Neural progenitor cell (in vitro differentiated cells): ENCODE measurements around the gene CAPZB. TPM values are rescaled to one million over a fixed set of nuclear protein-coding genes. Genes with fewer than 3 reads are reported as not detected.

Experiments
- DNase-seq: peaks from one replicate; pipeline ENCODE4 v3.0.0-alpha.2; 2016; ENCODE audit warnings: low spot score
- H2AFZ ChIP-seq: fragments of 200-600 bp; sonication (generic); replicated peaks from 2 replicates; pipeline ENCODE4 v1.6.1; 2016; ENCODE audit warnings: antibody characterized with exemption
- H3F3A ChIP-seq: fragments of 200-600 bp; sonication (generic); 2 replicates; pipeline ENCODE4 v1.6.1; 2016; ENCODE audit warnings: antibody characterized with exemption, low read depth
- H3K27ac ChIP-seq: fragments of 200-600 bp; sonication (generic); 2 replicates; pipeline ENCODE4 v1.5.1; 2016; ENCODE audit warnings: mild to moderate bottlenecking
- H3K27me3 ChIP-seq: fragments of 200-600 bp; sonication (generic); 2 replicates; pipeline ENCODE4 v1.6.1; 2016; ENCODE audit warnings: mild to moderate bottlenecking, moderate library complexity
- H3K36me3 ChIP-seq: fragments of 200-600 bp; sonication (generic); 2 replicates; pipeline ENCODE4 v1.5.1; 2016
- H3K4me1 ChIP-seq: fragments of 200-600 bp; sonication (generic); 2 replicates; pipeline ENCODE4 v1.6.1; 2016; ENCODE audit warnings: mixed run types
- H3K4me2 ChIP-seq: fragments of 200-600 bp; sonication (generic); 2 replicates; pipeline ENCODE4 v1.6.1; 2016
- H3K4me3 ChIP-seq: fragments of 200-600 bp; sonication (generic); 2 replicates; pipeline ENCODE4 v1.5.1; 2016
- H3K79me2 ChIP-seq: fragments of 200-600 bp; sonication (generic); 2 replicates; pipeline ENCODE4 v1.6.1; 2016; ENCODE audit warnings: low read depth
- H3K9ac ChIP-seq: fragments of 200-600 bp; sonication (generic); 2 replicates; pipeline ENCODE4 v1.6.1; 2016
- H3K9me3 ChIP-seq: fragments of 200-600 bp; sonication (generic); 2 replicates; pipeline ENCODE4 v1.5.1; 2016; ENCODE audit warnings: low read depth
- H4K20me1 ChIP-seq: fragments of 200-600 bp; sonication (generic); 2 replicates; pipeline ENCODE4 v1.6.1; 2016; ENCODE audit warnings: low read depth
- H3K27ac Mint-ChIP-seq: 3 replicates; pipeline ENCODE4 v1.8.0; 2021; ENCODE audit warnings: mixed read lengths
- H3K27me3 Mint-ChIP-seq: 2 replicates; pipeline ENCODE4 v1.8.0; 2022; ENCODE audit warnings: low read depth, mild to moderate bottlenecking, inconsistent platforms, moderate library complexity, mixed read lengths; ENCODE audit not compliant: insufficient read depth
- H3K36me3 Mint-ChIP-seq: 3 replicates; pipeline ENCODE4 v1.8.0; 2021; ENCODE audit warnings: mixed read lengths
- H3K4me1 Mint-ChIP-seq: 3 replicates; pipeline ENCODE4 v1.8.0; 2021; ENCODE audit warnings: mixed read lengths
- H3K4me3 Mint-ChIP-seq: 3 replicates; pipeline ENCODE4 v1.8.0; 2021; ENCODE audit warnings: mild to moderate bottlenecking, moderate library complexity, mixed read lengths
- H3K9me3 Mint-ChIP-seq: 3 replicates; pipeline ENCODE4 v1.8.0; 2020; ENCODE audit warnings: mixed read lengths
- CTCF ChIP-seq: fragments of 200-600 bp; sonication (generic); IDR thresholded peaks from 2 replicates; pipeline ENCODE4 v1.5.1; 2017; ENCODE audit warnings: antibody characterized with exemption, mild to moderate bottlenecking
- EZH2 ChIP-seq: fragments of 200-600 bp; sonication (generic); IDR thresholded peaks from 2 replicates; pipeline ENCODE4 v1.6.1; 2017; ENCODE audit warnings: antibody characterized with exemption, mild to moderate bottlenecking, moderate library complexity
- EZH2phosphoT487 ChIP-seq: fragments of 200-600 bp; sonication (generic); IDR thresholded peaks from 2 replicates; pipeline ENCODE4 v1.6.1; 2017; ENCODE audit warnings: antibody characterized with exemption
- total RNA-seq: library from RNA; depleted of rRNA; stranded (reverse); fragments of >200 nt; gene quantifications from 2 replicates; pipeline ENCODE4 v1.2.3, GENCODE V29; 2015; ENCODE audit warnings: low replicate concordance

The CAPZB gene
- total RNA-seq, 1 donor from 2014 or later, result 134 TPM

GRCh38 chr1:19447550-19447949 is 37.8 kb downstream of the CAPZB start:
- Histone ChIP-seq H3K9me3 (no peaks in the 10 kb centered on the region), H3K36me3 (no peaks in the 10 kb centered on the region), H4K20me1 (peaks cover 94% of the 10 kb centered on the region), H3K4me3 (no peak overlapping the region), H2AFZ (no peak overlapping the region), H3K79me2 (peaks cover 96% of the 10 kb centered on the region), H3K27me3 (no peaks in the 10 kb centered on the region), H3K4me2 (no peak overlapping the region), H3F3A (peaks cover 9% of the 10 kb centered on the region), H3K4me1 (peaks cover 36% of the 10 kb centered on the region), H3K9ac (no peak overlapping the region), H3K27ac (no peak overlapping the region)
- Mint-ChIP-seq H3K36me3 (peaks cover 7% of the 10 kb centered on the region), H3K4me1 (peaks cover 62% of the 10 kb centered on the region), H3K27me3 (peaks cover 2% of the 10 kb centered on the region), H3K27ac (no peak overlapping the region), H3K4me3 (no peak overlapping the region), H3K9me3 (no peaks in the 10 kb centered on the region)
- no peak for TF ChIP-seq CTCF
- TF ChIP-seq EZH2phosphoT487, result no peak
- no peak for TF ChIP-seq EZH2
- no peak for DNase-seq

- Mint-ChIP-seq H3K9me3 (no peaks in the 10 kb centered on the region), H3K4me1 (peaks cover 61% of the 10 kb centered on the region), H3K36me3 (peaks cover 7% of the 10 kb centered on the region), H3K27me3 (peaks cover 2% of the 10 kb centered on the region), H3K27ac (no peak overlapping the region), H3K4me3 (no peak overlapping the region)
- Histone ChIP-seq H3K4me1 (peaks cover 37% of the 10 kb centered on the region), H3K27ac (no peak overlapping the region), H3K27me3 (no peaks in the 10 kb centered on the region), H3K9ac (no peak overlapping the region), H3F3A (peaks cover 9% of the 10 kb centered on the region), H3K36me3 (no peaks in the 10 kb centered on the region), H3K9me3 (no peaks in the 10 kb centered on the region), H3K79me2 (peaks cover 96% of the 10 kb centered on the region), H3K4me2 (peak overlapping the region; percentile 16), H2AFZ (no peak overlapping the region), H3K4me3 (no peak overlapping the region), H4K20me1 (peaks cover 80% of the 10 kb centered on the region)
- DNase-seq, result peak; percentile 65
- TF ChIP-seq EZH2 (no peak), CTCF (peak; percentile 30)
These were observed 39.7 kb downstream of the CAPZB start for GRCh38 chr1:19445417-19446342.

GRCh38 chr1:19444296-19445021 is 40.9 kb downstream of the CAPZB start:
- peaks cover 7% of the 10 kb centered on the region for H3K36me3 Mint-ChIP-seq
- peaks cover 2% of the 10 kb centered on the region for H3K27me3 Mint-ChIP-seq
- H3F3A ChIP-seq, result peaks cover 9% of the 10 kb centered on the region
- peaks cover 80% of the 10 kb centered on the region for H4K20me1 ChIP-seq
- TF ChIP-seq EZH2, result no peak
- peaks cover 70% of the 10 kb centered on the region for H3K4me1 Mint-ChIP-seq
- no peaks in the 10 kb centered on the region for H3K9me3 Mint-ChIP-seq
- no peaks in the 10 kb centered on the region for H3K36me3 ChIP-seq
- H3K27ac ChIP-seq, result no peak overlapping the region
- no peak for DNase-seq
- H3K9me3 ChIP-seq, result no peaks in the 10 kb centered on the region
- H3K27me3 ChIP-seq, result no peaks in the 10 kb centered on the region
- no peak overlapping the region for H3K27ac Mint-ChIP-seq
- no peak overlapping the region for H3K4me3 Mint-ChIP-seq
- H3K4me2 ChIP-seq, result no peak overlapping the region
- no peak overlapping the region for H2AFZ ChIP-seq
- peaks cover 40% of the 10 kb centered on the region for H3K4me1 ChIP-seq
- H3K4me3 ChIP-seq, result no peak overlapping the region
- H3K79me2 ChIP-seq, result peaks cover 97% of the 10 kb centered on the region
- H3K9ac ChIP-seq, result no peak overlapping the region
